HCT116 (cell line): ENCODE results near the gene VLDLR. TPM values are rescaled to one million over a fixed set of nuclear protein-coding genes. Genes with fewer than 3 reads are reported as not detected.

Source experiments
- ATAC-seq: fragments of 200-7000 bp; cut with Tn5 transposase; 2 replicates; pipeline ENCODE4 v1.9.1; 2020; ENCODE audit warnings: mild to moderate bottlenecking, moderate library complexity
- BruUV-seq: library from RNA; stranded (reverse); fragments of 400-500 nt; replicated peaks from 2 replicates; lab custom pipeline; 2021; lab: Mats Ljungman, UMichigan
- CTCF ChIA-PET: fragments of 300-600 bp; sonication (Branson Sonifier 250); formaldehyde crosslinking; loops from one replicate; lab custom pipeline; 2021; ENCODE audit warnings: antibody characterized with exemption; lab: Charles Lee
- POLR2A ChIA-PET: fragments of 300-600, 350-600 bp; sonication (Branson Sonifier 250); formaldehyde crosslinking; loops from one replicate; lab custom pipeline; 2021; ENCODE audit warnings: antibody characterized with exemption; lab: Charles Lee
- RAD21 ChIA-PET, 2 experiments: fragments of 300-600 bp; sonication (Branson Sonifier 250); formaldehyde crosslinking; loops; one replicate each; lab custom pipeline; 2023; ENCODE audit warnings: low total read pairs in 2 of 2; ENCODE audit not compliant: uncharacterized antibody in 2 of 2, unreplicated experiment in 2 of 2, low non-redundant PET in 1 of 2; lab: Charles Lee
- DNase-seq: peaks from one replicate; pipeline ENCODE4 v3.0.0-alpha.2; 2010; ENCODE audit warnings: low read depth, low spot score
- H2AFZ ChIP-seq: fragments of 200-600 bp; shearing (Covaris generic), sonication (generic); 2 replicates; pipeline ENCODE4 v1.6.1; 2017; ENCODE audit warnings: low read depth, mixed run types, mixed read lengths, antibody characterized with exemption, low read length; ENCODE audit not compliant: poor library complexity, severe bottlenecking
- H3K27ac ChIP-seq: 2 replicates; pipeline ENCODE4 v1.5.1; 2012; ENCODE audit warnings: low read depth, low read length
- H3K27me3 ChIP-seq: fragments of 200-600 bp; sonication (generic); 2 replicates; pipeline ENCODE4 v1.6.1; 2016; ENCODE audit warnings: mixed run types, low read length, mixed read lengths; ENCODE audit not compliant: insufficient read depth
- H3K36me3 ChIP-seq, 2 experiments: fragments of 200-500 bp in 1 of 2; fragments of 200-600 bp in 1 of 2; sonication (Bioruptor generic) in 1 of 2; sonication (generic) in 1 of 2; 2 replicates each; pipeline versions ENCODE4 v1.5.1 to v1.6.1; 2014 to 2016; ENCODE audit warnings: low read length in 2 of 2, inconsistent platforms in 1 of 2, mixed read lengths in 1 of 2, mixed run types in 1 of 2; ENCODE audit not compliant: insufficient read depth in 2 of 2, control insufficient read depth in 1 of 2
- H3K4me1 ChIP-seq, 2 experiments: fragments of 200-600 bp in 1 of 2; sonication (generic) in 1 of 2; 2 replicates each; pipeline versions ENCODE4 v1.5.1 to v1.6.1; 2012 to 2017; ENCODE audit warnings: low read length in 2 of 2, inconsistent platforms in 1 of 2, mild to moderate bottlenecking in 1 of 2, mixed read lengths in 1 of 2, mixed run types in 1 of 2, moderate library complexity in 1 of 2; ENCODE audit not compliant: insufficient read depth in 2 of 2, control insufficient read depth in 1 of 2
- H3K4me2 ChIP-seq: fragments of 200-600 bp; sonication (generic); 2 replicates; pipeline ENCODE4 v1.6.1; 2017; ENCODE audit warnings: mixed run types, low read length, mixed read lengths
- H3K4me3 ChIP-seq, 2 experiments: fragments of 200-600 bp in 1 of 2; sonication (generic) in 1 of 2; replicated peaks in 1 of 2; 2 replicates each; pipeline ENCODE4 v1.5.1; 2011 to 2016; ENCODE audit warnings: low read length in 2 of 2, control low read depth in 1 of 2, low read depth in 1 of 2, mild to moderate bottlenecking in 1 of 2, mixed read lengths in 1 of 2, mixed run types in 1 of 2
- H3K79me2 ChIP-seq: fragments of 200-600 bp; sonication (generic); 2 replicates; pipeline ENCODE4 v1.6.1; 2017; ENCODE audit warnings: mild to moderate bottlenecking, mixed run types, low read length, moderate library complexity, mixed read lengths; ENCODE audit not compliant: insufficient read depth
- H3K9ac ChIP-seq: fragments of 200-600 bp; sonication (generic); 2 replicates; pipeline ENCODE4 v1.6.1; 2016; ENCODE audit warnings: low read length, mixed read lengths
- H3K9me2 ChIP-seq: fragments of 200-600 bp; sonication (generic), shearing (Covaris generic); 2 replicates; pipeline ENCODE4 v1.6.1; 2017; ENCODE audit warnings: mixed run types, mild to moderate bottlenecking, moderate library complexity; ENCODE audit not compliant: insufficient read depth
- H3K9me3 ChIP-seq, 2 experiments: fragments of 200-500 bp in 1 of 2; fragments of 200-600 bp in 1 of 2; sonication (Bioruptor generic) in 1 of 2; sonication (generic) in 1 of 2; 2 replicates each; pipeline ENCODE4 v1.6.1; 2014 to 2017; ENCODE audit warnings: low read length in 2 of 2, mixed read lengths in 2 of 2, inconsistent platforms in 1 of 2, low read depth in 1 of 2, mild to moderate bottlenecking in 1 of 2, mixed run types in 1 of 2, moderate library complexity in 1 of 2; ENCODE audit not compliant: control insufficient read depth in 1 of 2, insufficient read depth in 1 of 2
- H4K20me1 ChIP-seq: fragments of 200-600 bp; sonication (generic), shearing (Covaris generic); 2 replicates; pipeline ENCODE4 v1.6.1; 2017; ENCODE audit warnings: mixed run types, mild to moderate bottlenecking, moderate library complexity; ENCODE audit not compliant: insufficient read depth
- ATF3 ChIP-seq: IDR thresholded peaks from 2 replicates; pipeline ENCODE4 v1.6.1; 2012
- CBX3 ChIP-seq: IDR thresholded peaks from 2 replicates; pipeline ENCODE4 v1.6.1; 2012; ENCODE audit warnings: low read depth
- CEBPB ChIP-seq: IDR thresholded peaks from 2 replicates; pipeline ENCODE4 v1.6.1; 2012; ENCODE audit warnings: low read depth
- EGR1 ChIP-seq: IDR thresholded peaks from 2 replicates; pipeline ENCODE4 v1.6.1; 2012; ENCODE audit warnings: low read depth
- ELF1 ChIP-seq: IDR thresholded peaks from 2 replicates; pipeline ENCODE4 v1.6.1; 2012; ENCODE audit warnings: low read depth, borderline replicate concordance
- EZH2phosphoT487 ChIP-seq: fragments of 200-600 bp; IDR thresholded peaks from 2 replicates; pipeline ENCODE4 v1.6.1; 2018; ENCODE audit warnings: antibody characterized with exemption, borderline replicate concordance
- FOSL1 ChIP-seq: IDR thresholded peaks from 2 replicates; pipeline ENCODE4 v1.6.1; 2012; ENCODE audit warnings: low read depth
- JUND ChIP-seq: IDR thresholded peaks from 2 replicates; pipeline ENCODE4 v1.6.1; 2012
- POLR2A ChIP-seq: IDR thresholded peaks from 2 replicates; pipeline ENCODE4 v1.7.0; 2011; ENCODE audit warnings: borderline replicate concordance; ENCODE audit not compliant: insufficient read depth, insufficient read length; ENCODE audit errors: extremely low read depth
- POLR2AphosphoS5 ChIP-seq: IDR thresholded peaks from 2 replicates; pipeline ENCODE4 v1.6.1; 2011; ENCODE audit warnings: mild to moderate bottlenecking, low read depth, low read length, moderate library complexity
- RAD21 ChIP-seq: IDR thresholded peaks from 2 replicates; pipeline ENCODE4 v1.6.1; 2012; ENCODE audit warnings: low read depth, mild to moderate bottlenecking
- REST ChIP-seq: IDR thresholded peaks from 2 replicates; pipeline ENCODE4 v1.6.1; 2012; ENCODE audit warnings: low read depth
- SP1 ChIP-seq: IDR thresholded peaks from 2 replicates; pipeline ENCODE4 v1.6.1; 2012; ENCODE audit warnings: low read depth
- SRF ChIP-seq: IDR thresholded peaks from 2 replicates; pipeline ENCODE4 v1.6.1; 2012; ENCODE audit warnings: low read depth
- TCF7L2 ChIP-seq: IDR thresholded peaks from 2 replicates; pipeline ENCODE4 v1.7.0; 2011; ENCODE audit warnings: borderline replicate concordance, inconsistent platforms; ENCODE audit not compliant: insufficient read depth, insufficient read length; ENCODE audit errors: extremely low read depth
- ZBTB33 ChIP-seq: IDR thresholded peaks from 2 replicates; pipeline ENCODE4 v1.6.1; 2011; ENCODE audit warnings: mild to moderate bottlenecking, low read length, moderate library complexity; ENCODE audit not compliant: insufficient replicate concordance; ENCODE audit errors: extremely low read depth
- ZNF274 ChIP-seq: fragments of 200-500 bp; sonication (Bioruptor generic); IDR thresholded peaks from 2 replicates; pipeline ENCODE4 v1.6.1; 2014; ENCODE audit warnings: mild to moderate bottlenecking, low read depth, low read length, inconsistent platforms
- intact Hi-C: fragments of 100-400 bp; cut with micrococcal nuclease; formaldehyde crosslinking; loops from 2 replicates; pipeline ENCODE4 v1.10.0; 2022
- total RNA-seq: library from RNA; stranded (reverse); gene quantifications from one replicate; pipeline ENCODE4 v1.2.1, GENCODE V29; 2021; ENCODE audit not compliant: unreplicated experiment
- TF ChIP-seq, protein P1 (sequence below): IDR thresholded peaks from 2 replicates; pipeline ENCODE4 v1.6.1; 2012

Gene VLDLR
- total RNA-seq, 1 experiment from 2014 or later: 0.17 TPM

DNA sequence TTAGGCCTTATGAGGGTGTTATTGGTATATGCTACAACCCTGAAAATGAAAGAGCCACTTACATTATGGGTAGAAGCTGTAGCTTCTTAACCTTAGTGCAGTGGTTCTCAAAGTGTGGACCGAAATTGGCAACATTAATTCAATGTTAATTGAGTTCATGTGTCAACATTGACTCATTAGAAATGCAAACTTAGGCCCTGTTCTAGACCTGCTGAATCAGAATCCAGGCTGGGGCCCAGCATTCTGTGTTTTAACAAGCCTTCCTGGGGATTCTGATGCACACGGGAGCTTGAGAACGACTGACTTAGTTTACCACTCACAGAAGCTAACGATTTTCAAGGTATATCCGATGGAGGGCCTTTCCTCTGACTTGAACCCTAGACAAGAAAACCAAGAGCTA, 7.3 kb downstream of the VLDLR start (continued):
- TF ChIP-seq ELF1 (no peak), CBX3 (no peak), EGR1 (no peak), SRF (no peak), SP1 (no peak)
- TF ChIP-seq, all 23 proteins: peak for 0

DNA sequence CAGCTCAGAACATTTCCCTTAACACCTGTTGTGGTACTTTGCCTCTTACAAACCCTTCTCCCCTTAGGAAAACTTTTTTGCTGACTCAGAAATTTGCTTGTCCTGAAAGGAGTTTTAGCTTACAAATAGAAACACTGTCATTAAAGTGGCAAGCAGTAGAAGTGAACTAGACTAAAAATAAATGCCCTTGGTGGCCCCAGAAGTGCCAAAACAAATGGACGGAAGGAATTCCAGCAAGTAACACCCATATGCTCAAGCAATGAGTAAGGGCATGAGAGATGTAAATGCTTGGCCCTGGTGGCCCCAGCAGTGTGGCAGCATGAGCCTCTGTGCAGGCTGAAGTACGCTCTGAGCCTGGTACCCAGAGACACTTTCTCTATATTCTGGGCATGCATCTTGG, 8.6 kb downstream of the VLDLR start:
- no peak overlapping the region for H3K9ac ChIP-seq
- H3K36me3 ChIP-seq: no peaks in the 10 kb centered on the region
- intact Hi-C loops: no loop called here
- peaks cover 9% of the 10 kb centered on the region; the same call in 1 of the 2 replicates for H3K27me3 ChIP-seq
- no TSS peak for BruUV-seq
- H3K4me1 ChIP-seq: no peaks in the 10 kb centered on the region
- H4K20me1 ChIP-seq: no peaks in the 10 kb centered on the region
- H3K9me2 ChIP-seq: no peaks in the 10 kb centered on the region
- ATAC-seq (no peak), DNase-seq (no peak)
- H3K9me3 ChIP-seq: no peaks in the 10 kb centered on the region
- no peak overlapping the region for H3K4me3 ChIP-seq
- no peak overlapping the region for H2AFZ ChIP-seq
- no peak overlapping the region for H3K4me2 ChIP-seq
- ChIA-PET RAD21 (no interaction called here), POLR2A (no interaction called here), CTCF (no interaction called here)
- H3K27ac ChIP-seq: no peak overlapping the region
- H3K79me2 ChIP-seq: no peaks in the 10 kb centered on the region
- no peak for TF ChIP-seq CBX3
- no peak for TF ChIP-seq FOSL1
- TF ChIP-seq SRF: no peak
- TF ChIP-seq RAD21: no peak
- no peak for TF ChIP-seq CEBPB
- no peak for TF ChIP-seq SP1
- TF ChIP-seq JUND: no peak
- TF ChIP-seq EGR1: no peak
- TF ChIP-seq TCF7L2: no peak
- no peak for TF ChIP-seq ZBTB33
- TF ChIP-seq REST: no peak
- TF ChIP-seq ELF1: no peak
- TF ChIP-seq ATF3: no peak
- TF ChIP-seq, protein P1, sequence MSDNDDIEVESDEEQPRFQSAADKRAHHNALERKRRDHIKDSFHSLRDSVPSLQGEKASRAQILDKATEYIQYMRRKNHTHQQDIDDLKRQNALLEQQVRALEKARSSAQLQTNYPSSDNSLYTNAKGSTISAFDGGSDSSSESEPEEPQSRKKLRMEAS: no peak
- TF ChIP-seq POLR2AphosphoS5: no peak
- TF ChIP-seq ZNF274: no peak
- TF ChIP-seq POLR2A: no peak
- no peak for TF ChIP-seq EZH2phosphoT487
